WTC11 (cell line): ENCODE measurements around the gene KLHDC3.

Experiments
- CREM ChIP-seq: sonication (generic); formaldehyde crosslinking; IDR thresholded peaks from 2 replicates; pipeline ENCODE4 v1.8.1; 2022; ENCODE audit warnings: mild to moderate bottlenecking, missing genetic modification reagents, moderate library complexity
- CTCF ChIP-seq: fragments of 200-600 bp; IDR thresholded peaks from 2 replicates; pipeline ENCODE4 v1.8.0; 2022; ENCODE audit warnings: antibody characterized with exemption
- ELF4 ChIP-seq: sonication (generic); formaldehyde crosslinking; IDR thresholded peaks from 2 replicates; pipeline ENCODE4 v1.8.1; 2022; ENCODE audit warnings: low read depth, mild to moderate bottlenecking, moderate library complexity, missing genetic modification reagents
- MAX ChIP-seq: sonication (generic); formaldehyde crosslinking; IDR thresholded peaks from 2 replicates; pipeline ENCODE4 v1.8.0; 2022; ENCODE audit warnings: mild to moderate bottlenecking, missing genetic modification reagents
- TF ChIP-seq, protein P1 (sequence below): sonication (generic); formaldehyde crosslinking; IDR thresholded peaks from 2 replicates; pipeline ENCODE4 v1.8.1; 2022; ENCODE audit warnings: low read depth, mild to moderate bottlenecking, moderate library complexity, missing genetic modification reagents, borderline replicate concordance
- TF ChIP-seq, protein P2 (sequence below): sonication (generic); formaldehyde crosslinking; conservative IDR thresholded peaks from 2 replicates; pipeline ENCODE4 v1.8.1; 2022; ENCODE audit warnings: mild to moderate bottlenecking, missing genetic modification reagents
- TF ChIP-seq, protein P3 (sequence below): sonication (generic); formaldehyde crosslinking; IDR thresholded peaks from 2 replicates; pipeline ENCODE4 v1.8.1; 2023; ENCODE audit warnings: mild to moderate bottlenecking, moderate library complexity, missing genetic modification reagents
- TF ChIP-seq, protein P4 (sequence below): sonication (generic); formaldehyde crosslinking; conservative IDR thresholded peaks from 2 replicates; pipeline ENCODE4 v1.8.1; 2023; ENCODE audit warnings: mild to moderate bottlenecking, low read depth, missing genetic modification reagents, moderate library complexity

GRCh38 chr6:42979523-42980177 is 34.4 kb upstream of the KLHDC3 start:
- TF ChIP-seq CTCF (no peak), CREM (CRISPR knock-in tag) (no peak), ELF4 (CRISPR knock-in tag) (no peak), MAX (CRISPR knock-in tag) (no peak)
- TF ChIP-seq, protein P1, sequence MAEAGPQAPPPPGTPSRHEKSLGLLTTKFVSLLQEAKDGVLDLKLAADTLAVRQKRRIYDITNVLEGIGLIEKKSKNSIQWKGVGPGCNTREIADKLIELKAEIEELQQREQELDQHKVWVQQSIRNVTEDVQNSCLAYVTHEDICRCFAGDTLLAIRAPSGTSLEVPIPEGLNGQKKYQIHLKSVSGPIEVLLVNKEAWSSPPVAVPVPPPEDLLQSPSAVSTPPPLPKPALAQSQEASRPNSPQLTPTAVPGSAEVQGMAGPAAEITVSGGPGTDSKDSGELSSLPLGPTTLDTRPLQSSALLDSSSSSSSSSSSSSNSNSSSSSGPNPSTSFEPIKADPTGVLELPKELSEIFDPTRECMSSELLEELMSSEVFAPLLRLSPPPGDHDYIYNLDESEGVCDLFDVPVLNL (CRISPR knock-in tag), result no peak
- TF ChIP-seq, protein P2, sequence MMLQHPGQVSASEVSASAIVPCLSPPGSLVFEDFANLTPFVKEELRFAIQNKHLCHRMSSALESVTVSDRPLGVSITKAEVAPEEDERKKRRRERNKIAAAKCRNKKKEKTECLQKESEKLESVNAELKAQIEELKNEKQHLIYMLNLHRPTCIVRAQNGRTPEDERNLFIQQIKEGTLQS, result no peak
- TF ChIP-seq, protein P3, sequence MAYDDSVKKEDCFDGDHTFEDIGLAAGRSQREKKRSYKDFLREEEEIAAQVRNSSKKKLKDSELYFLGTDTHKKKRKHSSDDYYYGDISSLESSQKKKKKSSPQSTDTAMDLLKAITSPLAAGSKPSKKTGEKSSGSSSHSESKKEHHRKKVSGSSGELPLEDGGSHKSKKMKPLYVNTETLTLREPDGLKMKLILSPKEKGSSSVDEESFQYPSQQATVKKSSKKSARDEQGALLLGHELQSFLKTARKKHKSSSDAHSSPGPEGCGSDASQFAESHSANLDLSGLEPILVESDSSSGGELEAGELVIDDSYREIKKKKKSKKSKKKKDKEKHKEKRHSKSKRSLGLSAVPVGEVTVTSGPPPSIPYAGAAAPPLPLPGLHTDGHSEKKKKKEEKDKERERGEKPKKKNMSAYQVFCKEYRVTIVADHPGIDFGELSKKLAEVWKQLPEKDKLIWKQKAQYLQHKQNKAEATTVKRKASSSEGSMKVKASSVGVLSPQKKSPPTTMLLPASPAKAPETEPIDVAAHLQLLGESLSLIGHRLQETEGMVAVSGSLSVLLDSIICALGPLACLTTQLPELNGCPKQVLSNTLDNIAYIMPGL (CRISPR knock-in tag), result no peak
- TF ChIP-seq, protein P4, sequence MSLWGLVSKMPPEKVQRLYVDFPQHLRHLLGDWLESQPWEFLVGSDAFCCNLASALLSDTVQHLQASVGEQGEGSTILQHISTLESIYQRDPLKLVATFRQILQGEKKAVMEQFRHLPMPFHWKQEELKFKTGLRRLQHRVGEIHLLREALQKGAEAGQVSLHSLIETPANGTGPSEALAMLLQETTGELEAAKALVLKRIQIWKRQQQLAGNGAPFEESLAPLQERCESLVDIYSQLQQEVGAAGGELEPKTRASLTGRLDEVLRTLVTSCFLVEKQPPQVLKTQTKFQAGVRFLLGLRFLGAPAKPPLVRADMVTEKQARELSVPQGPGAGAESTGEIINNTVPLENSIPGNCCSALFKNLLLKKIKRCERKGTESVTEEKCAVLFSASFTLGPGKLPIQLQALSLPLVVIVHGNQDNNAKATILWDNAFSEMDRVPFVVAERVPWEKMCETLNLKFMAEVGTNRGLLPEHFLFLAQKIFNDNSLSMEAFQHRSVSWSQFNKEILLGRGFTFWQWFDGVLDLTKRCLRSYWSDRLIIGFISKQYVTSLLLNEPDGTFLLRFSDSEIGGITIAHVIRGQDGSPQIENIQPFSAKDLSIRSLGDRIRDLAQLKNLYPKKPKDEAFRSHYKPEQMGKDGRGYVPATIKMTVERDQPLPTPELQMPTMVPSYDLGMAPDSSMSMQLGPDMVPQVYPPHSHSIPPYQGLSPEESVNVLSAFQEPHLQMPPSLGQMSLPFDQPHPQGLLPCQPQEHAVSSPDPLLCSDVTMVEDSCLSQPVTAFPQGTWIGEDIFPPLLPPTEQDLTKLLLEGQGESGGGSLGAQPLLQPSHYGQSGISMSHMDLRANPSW (CRISPR knock-in tag), result no peak
